Non-pigmented ciliary epithelial cell (primary cell): Measurements from ENCODE around the gene FASTKD1.
"Not testable (repeated sequence)": the region's sequence is repeated elsewhere in the genome, so short reads cannot be mapped to it uniquely, and the experiment has no call there.

Experiments used
- DNase-seq: peaks from one replicate; pipeline ENCODE4 v3.0.0-alpha.2; 2010; ENCODE audit warnings: low read depth

The FASTKD1 gene

GRCh38 chr2:169571571-169571970 is 2.1 kb downstream of the FASTKD1 start:
- DNase-seq = no peak

- DNase-seq = not testable (repeated sequence)
Measured at GRCh38 chr2:169570752-169571151, 2.9 kb downstream of the FASTKD1 start.

- no peak for DNase-seq
Measured at GRCh38 chr2:169569948-169570347, 3.7 kb downstream of the FASTKD1 start.

- no peak for DNase-seq
Measured at GRCh38 chr2:169565686-169566085, 8.0 kb downstream of the FASTKD1 start.

GRCh38 chr2:169562519-169562918 is 11.1 kb downstream of the FASTKD1 start:
- DNase-seq = no peak

- DNase-seq = not testable (repeated sequence)
Measured at GRCh38 chr2:169562084-169562483, 11.6 kb downstream of the FASTKD1 start.

- no peak for DNase-seq
Measured at GRCh38 chr2:169561364-169561763, 12.3 kb downstream of the FASTKD1 start.

GRCh38 chr2:169546756-169547155 is 26.9 kb downstream of the FASTKD1 start:
- no peak for DNase-seq

GRCh38 chr2:169542433-169542832 is 31.2 kb downstream of the FASTKD1 start:
- no peak for DNase-seq

- no peak for DNase-seq
Measured at GRCh38 chr2:169540146-169540545, 33.5 kb downstream of the FASTKD1 start.

GRCh38 chr2:169539460-169539859 is 34.2 kb downstream of the FASTKD1 start:
- DNase-seq = not testable (repeated sequence)

- DNase-seq = no peak
Measured at GRCh38 chr2:169528271-169528701, 45.4 kb downstream of the FASTKD1 start.

- DNase-seq = no peak
Measured at GRCh38 chr2:169526451-169526850, 47.2 kb downstream of the FASTKD1 start.

- no peak for DNase-seq
Measured at GRCh38 chr2:169525434-169525833, 48.2 kb downstream of the FASTKD1 start.

GRCh38 chr2:169523681-169524080 is 50.0 kb downstream of the FASTKD1 start:
- DNase-seq = no peak

GRCh38 chr2:169520896-169521295 is 52.8 kb downstream of the FASTKD1 start:
- no peak for DNase-seq

GRCh38 chr2:169516488-169516995 is 57.1 kb downstream of the FASTKD1 start:
- DNase-seq = not testable (repeated sequence)

- DNase-seq = not testable (repeated sequence)
Measured at GRCh38 chr2:169514758-169515157, 58.9 kb downstream of the FASTKD1 start.

GRCh38 chr2:169513926-169514325 is 59.7 kb downstream of the FASTKD1 start:
- no peak for DNase-seq

GRCh38 chr2:169513094-169513493 is 60.6 kb downstream of the FASTKD1 start:
- no peak for DNase-seq

- DNase-seq = no peak
Measured at GRCh38 chr2:169512525-169512924, 61.1 kb downstream of the FASTKD1 start.

GRCh38 chr2:169511818-169512217 is 61.8 kb downstream of the FASTKD1 start:
- DNase-seq = no peak

GRCh38 chr2:169510496-169510895 is 63.2 kb downstream of the FASTKD1 start:
- no peak for DNase-seq

- no peak for DNase-seq
Measured at GRCh38 chr2:169509955-169510354, 63.7 kb downstream of the FASTKD1 start.
